ENCODE data around the gene PTPRM.

Gene PTPRM

DNA sequence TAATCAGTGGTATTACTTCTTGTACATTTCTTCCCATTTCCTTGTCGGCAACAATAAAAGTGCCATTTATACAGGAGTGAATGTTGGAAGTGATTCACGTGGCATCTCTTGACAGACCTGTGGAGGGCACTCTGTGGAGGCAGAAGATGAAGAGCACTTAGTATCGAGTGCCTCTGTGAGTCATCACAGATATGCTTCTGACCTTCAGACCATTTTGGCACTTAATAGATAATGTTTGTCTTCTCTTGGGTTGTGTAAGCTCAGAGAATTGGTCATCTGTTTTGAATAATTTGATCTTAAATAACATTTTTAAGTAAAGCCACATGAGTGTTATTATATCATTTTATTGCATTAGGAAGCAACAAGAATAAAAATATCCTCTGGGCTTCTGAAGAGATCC lies 305.5 kb downstream of the PTPRM start:
- no peak for DNase-seq

DNA sequence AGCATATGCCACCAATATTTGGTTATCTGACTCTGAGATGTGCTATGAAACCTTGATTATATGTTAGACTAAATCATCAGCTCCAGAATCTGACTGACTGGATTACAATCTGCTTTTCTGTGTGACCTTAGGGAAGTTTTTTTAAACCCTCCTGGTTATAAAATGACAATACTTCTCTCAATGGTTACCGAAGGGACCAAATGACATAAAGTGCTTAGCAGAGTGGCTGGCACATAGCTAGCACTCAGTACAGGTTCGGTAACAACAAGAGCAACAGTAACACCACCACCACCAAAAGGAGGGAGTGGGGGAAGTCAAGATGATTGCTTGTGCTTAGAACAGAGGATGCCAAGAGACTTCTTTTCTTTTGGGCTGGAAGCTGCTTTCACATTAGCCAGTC lies 306.2 kb downstream of the PTPRM start:
- DNase-seq, result no peak

DNA sequence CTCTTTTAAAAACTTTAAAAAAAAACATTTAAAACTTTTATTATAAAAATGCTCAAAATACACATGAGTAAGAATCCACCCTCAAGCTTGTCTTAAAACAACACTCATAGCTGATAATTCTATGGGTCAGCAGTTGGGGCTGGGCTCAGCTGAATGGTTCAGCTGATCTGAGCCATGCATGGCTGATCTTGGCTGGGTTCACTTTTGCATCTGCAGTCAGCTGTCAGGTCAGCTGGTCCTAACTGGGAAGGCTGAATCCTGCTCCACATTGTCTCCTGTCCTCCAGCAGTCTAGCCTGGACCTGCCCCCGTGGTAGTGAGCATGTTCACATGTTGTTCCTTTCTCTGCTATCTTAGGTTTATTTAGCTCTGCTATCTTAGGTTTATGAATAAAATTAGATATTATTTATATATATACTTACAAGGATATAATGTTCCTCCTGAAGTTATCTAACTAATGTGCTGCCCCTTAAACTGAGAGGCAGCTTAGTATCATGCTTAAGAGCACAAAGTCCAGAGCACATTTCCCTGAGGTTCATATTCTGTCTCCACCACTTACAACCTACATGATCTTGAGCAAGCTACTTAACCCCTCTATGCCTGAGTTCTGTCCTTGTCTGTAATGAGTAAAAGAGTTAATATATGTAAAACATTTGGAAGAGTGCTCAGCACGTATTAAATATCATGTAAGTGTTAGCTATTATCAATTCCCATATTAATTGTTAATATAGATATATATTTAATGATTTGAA lies 309.4 kb downstream of the PTPRM start:
- no peak for DNase-seq

DNA sequence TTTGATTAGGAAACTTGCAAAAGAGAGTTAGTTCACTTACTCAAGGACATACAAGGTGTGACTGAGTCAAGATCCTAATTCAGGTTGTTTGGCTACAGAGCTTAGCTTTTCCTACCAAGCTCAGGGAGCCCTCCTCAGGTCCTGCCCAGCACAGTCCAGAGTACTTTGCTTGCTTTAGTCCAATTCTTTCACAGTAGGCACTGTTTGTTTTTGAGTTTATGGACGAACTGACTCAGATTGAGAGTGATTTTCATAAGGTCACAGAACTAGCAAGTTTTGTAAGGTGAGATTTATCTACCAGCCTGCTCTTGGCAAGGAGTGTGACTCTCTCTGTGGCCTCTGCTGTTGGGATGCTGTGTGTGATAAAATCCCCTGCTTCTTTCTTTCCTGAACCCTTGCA lies 310.5 kb downstream of the PTPRM start:
- DNase-seq, result no peak

DNA sequence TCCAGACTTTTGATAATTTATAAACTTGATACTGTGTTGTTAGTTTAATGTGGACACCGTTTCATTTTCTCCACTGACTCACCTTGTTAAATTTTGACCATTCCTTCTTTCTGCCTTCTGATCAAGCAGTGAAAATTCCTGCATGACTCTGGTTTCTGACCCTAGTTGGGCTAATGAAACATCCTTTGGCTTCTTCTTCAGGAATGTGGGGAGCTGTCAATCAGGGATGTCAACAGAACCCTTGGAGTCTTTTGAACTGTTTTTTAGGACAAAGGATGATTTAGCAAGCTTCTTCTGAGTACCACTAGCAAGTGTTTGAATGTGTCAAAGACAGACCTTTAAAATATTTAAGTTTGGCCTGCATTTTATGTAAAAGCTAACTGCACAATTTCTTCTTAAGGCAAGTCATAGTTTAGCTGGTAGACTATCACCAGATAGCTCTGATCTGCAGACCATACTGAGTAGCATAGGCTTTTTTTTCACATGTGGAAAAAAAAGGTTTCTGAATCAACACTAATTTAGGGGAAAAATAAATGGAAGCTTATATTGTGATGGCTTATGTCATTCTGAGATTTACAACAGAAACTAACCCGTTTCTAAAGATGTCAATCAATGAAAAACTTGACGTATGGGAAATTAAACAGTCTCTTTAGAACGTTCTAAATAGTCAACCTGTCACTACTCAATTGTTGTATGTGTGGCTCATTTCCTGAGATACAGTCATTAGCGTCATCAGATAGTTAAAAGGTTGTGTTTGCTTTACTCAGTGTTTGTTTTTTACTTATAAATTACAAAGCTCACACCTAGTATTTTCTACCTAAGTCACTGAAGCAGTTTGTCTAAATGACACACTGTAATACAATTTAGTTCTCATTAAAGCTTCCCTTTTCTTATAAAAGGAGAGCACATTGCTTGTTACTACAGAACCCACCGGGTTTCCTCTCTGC lies 311.4 kb downstream of the PTPRM start:
- DNase-seq, result no peak

DNA sequence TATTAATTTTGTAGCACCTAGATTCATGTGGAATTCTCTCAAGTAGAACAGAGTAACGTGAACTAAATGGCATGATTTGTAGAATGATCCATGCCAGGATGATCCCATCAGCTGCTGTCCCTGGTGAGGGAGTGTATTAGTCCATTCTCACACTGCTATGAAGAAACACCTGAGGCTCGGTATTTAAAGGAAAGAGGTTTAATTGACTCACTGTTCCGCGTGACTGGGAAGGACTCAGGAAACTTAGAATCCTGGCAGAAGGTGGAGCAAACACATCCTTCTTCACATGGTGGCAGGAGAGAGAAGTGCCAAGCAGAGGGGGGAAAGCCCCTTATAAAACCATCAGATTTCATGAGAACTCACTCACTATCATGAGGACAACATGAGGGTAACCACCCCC lies 312.6 kb downstream of the PTPRM start:
- DNase-seq, result no peak

DNA sequence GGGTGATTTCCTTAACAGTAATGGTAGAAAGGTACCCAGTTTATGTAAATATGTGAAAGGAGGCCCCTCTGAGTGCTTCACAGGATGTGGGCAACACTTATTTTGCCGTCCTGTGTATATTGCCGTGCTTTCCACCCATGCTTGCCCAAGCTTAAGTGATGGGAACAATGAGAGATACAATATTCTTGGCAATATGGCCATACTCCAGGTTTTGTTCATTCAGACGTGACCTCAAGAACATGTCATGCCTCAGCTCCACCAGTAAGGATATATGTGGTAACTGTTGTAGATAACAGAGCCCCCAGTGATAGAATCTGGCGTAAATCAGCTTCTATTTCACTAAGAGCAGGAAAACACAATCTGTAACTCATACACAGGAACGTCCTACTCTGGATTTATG lies 318.7 kb downstream of the PTPRM start:
- DNase-seq, result no peak

DNA sequence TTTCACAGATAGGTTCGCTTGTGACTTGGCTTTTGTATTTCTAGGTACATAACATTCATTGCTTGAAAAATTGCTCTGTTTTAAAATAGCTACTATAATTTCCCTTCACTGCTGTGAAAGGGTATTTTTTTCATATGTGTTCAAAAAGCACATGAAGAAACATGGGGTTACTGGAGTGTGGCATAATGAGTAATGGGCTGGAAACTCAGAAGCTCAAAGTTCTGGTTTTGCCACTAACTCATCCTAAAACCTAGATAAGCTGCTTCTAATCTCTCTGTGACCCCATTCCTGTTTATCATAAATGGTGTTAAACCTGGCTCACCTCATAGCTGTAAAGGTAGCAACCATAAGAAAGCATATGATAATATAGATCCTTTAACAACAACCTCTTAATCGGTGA lies 319.3 kb downstream of the PTPRM start:
- DNase-seq, result no peak

DNA sequence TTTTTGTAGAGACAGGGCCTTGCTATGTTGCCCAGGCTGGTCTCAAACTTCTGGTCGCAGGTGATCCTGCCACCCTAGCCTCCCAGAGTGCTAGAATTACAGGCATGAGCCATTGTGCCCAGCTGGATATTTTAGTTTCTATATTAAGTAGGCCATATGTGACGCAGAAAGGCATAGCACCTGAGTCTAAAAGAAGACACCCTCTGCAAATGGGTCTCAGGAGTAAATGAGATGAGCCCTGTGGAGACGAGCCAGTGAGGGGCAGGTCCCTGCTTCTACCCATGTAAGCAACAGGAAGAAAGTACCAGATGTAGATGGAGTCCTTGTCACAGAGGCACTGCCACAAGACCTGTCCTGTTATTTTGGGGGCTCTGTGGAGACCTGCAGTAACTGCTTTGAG lies 322.4 kb downstream of the PTPRM start:
- no peak for DNase-seq

DNA sequence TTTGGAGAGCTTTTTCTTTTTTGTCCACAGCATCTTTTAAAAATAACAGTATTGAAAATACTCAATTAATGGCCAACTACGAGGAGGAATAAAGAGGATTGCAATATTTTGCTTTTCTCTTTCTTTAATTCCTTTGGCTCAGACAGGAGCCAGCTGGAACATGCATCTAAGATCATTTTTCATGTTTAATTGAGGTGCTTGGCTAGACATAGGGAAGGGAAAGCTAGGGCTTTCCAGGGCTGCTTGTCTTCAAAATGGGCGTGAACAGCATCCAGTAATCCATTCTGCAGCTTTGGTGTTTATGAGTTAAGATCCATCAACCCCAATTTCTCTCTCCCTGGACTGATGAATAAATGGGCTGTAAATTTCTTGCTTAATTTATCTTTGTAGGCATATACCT lies 323.0 kb downstream of the PTPRM start:
- no peak for DNase-seq

DNA sequence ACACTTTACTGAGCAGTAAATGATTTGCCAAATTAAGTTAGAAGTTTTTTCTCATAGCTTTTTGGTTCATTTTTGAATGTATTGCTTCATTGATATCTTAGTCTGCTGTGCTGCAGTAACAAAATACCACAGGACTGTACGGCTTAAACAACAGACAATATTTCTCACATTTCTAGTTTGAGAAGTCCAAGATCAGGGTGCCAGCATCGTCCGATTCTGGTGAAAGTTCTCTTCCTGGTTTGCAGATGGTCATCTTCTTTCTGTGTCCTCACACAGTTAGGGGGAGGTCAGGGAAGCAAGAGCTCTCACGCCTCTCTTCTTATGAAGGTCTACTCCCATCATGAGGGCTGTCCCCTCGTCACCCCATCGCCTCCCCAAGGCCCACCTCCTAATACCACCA lies 325.4 kb downstream of the PTPRM start:
- DNase-seq, result no peak

DNA sequence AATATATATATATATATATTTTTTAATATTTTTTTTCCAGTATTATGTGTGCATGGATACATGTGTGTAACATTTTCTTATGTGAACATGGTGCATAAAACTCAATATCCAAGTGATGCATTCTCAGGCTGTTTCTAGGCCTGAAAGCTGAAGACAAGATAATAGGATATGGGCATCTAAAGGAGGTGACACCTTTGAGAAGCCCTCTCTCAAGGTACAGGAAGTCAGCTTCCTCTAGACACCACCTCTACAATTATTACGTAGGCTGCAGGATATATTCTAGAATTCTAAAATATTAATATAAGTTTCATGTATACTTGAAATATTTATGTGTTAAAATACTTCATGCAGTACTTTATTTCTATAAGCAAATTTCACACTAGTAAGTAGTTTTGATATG lies 327.5 kb downstream of the PTPRM start:
- no peak for DNase-seq

DNA sequence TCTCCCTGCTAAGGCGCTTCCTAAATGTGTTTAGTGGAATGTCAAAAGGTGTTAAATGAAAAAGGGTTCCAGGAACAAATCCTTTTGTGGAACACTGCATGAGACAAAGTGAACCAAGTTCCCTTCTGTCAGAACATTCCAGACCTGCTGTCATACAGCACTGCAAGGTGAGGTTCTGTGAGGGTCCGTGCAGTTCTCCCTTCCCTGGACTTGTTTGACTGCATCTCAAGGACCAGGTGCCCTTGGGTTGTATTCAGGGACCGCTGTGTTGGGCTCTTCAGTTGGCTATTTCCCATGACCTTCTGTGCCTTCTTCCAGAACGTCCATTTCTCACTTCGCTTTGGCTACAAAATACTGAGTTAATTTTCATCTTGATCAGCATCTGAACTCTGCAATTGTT lies 328.2 kb downstream of the PTPRM start:
- DNase-seq, result no peak

DNA sequence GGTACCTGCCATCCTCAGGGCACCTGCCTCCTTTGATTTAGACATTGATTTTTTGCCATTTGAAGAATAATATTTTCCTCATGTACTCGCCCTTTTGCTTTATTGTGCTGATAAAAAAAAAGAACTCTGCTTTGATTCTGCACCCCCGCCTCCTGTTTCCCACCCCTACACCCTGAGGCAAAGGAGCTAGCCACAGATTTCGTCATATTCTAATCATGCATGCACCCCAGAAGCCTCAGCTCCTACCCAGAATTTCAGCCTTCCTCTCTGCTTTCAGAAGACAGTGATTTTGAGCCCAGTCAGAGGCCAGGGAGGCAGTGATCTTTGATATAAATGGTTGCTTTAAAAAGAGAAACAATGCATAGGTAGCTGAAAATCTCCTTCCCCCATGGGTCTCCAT lies 329.0 kb downstream of the PTPRM start:
- DNase-seq, result no peak

DNA sequence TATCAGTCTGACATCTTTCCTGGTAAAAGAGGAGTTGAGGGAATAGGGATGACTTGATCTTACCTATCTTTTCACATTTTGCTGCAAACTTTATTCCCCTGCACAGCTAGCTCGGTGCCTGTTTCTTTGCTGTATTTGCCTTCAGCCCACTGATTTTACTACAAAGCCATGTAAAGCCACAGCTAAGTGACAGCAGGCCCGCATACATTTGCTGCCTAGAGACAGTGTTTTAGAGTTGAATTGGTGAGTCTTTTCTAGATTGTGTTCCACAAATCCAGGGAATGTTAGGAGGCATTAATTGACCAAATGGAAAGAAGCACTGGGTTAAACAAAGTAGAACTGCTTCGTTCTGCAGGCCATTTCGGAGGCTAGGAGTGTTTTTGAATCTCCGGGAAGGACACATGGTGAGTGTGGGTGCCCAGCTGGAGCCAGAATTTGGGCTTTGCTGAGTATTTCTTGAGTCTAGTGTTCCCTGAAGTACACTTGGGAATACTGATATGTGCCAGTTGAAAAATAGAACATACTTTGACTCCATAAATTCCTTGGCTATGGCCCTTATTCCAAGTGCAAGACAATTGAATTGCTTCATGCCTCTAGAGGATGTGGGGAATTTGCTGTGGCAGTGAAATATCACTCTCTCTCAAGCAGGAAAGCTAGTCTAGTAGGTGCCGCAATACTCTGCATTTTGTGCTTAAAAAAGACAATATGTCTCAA lies 329.8 kb downstream of the PTPRM start:
- no peak for DNase-seq

DNA sequence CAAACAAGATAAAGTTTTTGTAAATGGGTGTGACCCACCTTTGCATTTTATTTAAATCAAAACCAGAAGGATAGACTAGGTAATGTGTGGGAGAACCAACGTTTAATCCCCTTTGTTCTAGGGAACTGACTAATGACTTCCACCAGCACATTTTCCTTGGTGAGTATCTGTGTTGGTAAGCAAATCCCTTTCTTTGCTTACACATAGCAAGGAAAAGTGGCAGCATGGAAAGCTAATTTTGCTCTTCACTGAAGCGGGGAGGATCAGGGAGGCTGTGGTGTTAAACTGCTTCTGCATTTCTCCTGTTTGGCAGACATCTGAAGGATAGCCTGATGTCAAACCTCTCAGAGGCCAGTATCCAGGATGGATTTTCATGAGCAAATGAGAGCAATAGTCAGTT lies 331.1 kb downstream of the PTPRM start:
- DNase-seq, result no peak

DNA sequence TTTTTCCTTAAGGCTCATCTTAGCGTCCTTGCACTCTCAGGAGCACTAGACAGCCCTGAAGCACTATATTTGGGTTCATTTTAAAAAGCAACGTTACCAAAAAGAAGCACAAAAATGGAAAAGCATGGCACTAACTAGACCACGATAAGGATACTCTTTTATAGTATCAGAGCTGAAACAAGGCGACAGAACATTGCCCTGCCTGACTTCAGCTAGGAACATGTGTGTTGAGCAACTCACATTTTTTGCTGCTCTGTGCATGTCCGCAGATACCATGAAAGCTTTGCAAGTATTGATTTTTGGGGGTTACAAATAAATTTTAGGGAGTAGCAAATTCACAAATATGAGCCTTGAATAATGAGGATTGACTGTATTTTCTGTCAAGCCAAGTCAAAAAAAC lies 332.0 kb downstream of the PTPRM start:
- DNase-seq, result no peak

DNA sequence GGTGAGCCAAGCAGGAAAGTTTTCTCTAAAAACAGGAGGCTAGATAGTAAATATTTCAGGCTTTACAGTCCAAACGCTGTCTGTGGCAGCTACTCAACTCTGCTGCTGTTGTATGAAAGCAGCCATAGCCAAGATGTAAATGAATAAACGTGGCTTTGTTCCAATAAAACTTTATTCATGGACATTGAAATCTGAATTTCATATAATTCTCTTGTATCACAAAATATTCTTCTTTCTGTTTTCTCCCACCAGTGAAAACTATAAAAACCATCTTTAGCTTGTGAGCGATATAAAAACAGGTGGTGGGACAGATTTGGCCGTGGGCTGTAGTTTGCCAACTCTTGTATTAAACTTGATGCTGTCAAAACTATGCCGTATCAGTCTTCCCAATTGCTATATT lies 333.0 kb downstream of the PTPRM start:
- no peak for DNase-seq

DNA sequence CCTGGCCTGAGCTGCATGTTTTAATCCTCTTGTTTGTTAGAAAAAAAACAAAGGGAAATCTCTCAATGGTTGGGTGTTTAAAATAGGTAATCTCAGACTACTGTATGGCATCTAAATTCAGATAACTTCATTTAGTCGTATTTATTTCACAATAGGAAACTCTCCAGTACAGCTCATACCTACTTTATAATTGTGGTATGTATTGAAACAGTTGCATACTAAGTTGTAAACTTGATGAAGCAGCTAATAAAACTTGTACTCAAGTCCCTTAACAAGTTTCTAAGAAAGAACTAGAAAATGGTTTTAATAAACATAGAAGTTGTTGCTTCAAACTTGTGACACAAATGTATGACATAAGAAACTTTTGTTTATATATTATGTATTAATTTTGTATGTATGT lies 334.5 kb downstream of the PTPRM start:
- no peak for DNase-seq

DNA sequence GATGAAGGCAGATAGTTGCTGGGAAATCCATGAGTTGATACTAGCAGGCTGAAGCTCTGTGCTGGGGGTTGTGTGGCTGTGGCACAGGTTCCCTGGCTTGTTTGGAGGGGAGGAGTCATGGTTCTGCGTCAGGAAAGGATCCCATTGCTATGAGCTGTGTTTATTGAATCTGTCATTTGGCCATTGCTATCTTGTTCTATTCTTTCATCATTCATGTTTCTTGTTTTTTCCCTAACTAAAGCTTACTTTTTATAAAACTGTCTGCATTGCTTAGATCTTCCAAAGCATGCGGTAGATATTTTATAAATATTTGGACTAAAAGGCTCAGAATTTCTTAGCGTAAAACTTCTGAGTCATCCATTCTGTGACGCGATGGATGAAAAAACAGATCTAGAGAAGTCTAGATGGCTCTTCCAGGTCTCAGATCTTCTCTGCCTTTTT lies 335.3 kb downstream of the PTPRM start:
- no peak for DNase-seq

DNA sequence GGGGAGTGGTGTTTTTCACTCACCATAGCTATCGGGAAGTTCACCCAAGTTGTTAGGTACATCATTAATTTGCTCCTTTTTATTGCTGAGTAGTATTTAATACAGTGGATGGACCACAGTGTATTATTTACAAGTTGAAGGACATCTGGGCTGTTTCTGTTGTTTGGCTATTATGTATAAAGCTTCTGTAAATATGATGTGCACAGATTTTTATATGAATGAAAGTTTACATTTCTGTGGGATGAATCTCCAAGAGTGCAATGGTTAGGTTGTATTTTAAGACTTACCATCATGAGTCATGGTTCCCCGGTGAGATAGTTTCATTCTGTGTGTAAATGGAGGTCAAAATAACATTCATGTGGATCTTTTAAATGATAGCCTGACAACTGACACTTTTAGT lies 337.4 kb downstream of the PTPRM start:
- DNase-seq, result no peak

DNA sequence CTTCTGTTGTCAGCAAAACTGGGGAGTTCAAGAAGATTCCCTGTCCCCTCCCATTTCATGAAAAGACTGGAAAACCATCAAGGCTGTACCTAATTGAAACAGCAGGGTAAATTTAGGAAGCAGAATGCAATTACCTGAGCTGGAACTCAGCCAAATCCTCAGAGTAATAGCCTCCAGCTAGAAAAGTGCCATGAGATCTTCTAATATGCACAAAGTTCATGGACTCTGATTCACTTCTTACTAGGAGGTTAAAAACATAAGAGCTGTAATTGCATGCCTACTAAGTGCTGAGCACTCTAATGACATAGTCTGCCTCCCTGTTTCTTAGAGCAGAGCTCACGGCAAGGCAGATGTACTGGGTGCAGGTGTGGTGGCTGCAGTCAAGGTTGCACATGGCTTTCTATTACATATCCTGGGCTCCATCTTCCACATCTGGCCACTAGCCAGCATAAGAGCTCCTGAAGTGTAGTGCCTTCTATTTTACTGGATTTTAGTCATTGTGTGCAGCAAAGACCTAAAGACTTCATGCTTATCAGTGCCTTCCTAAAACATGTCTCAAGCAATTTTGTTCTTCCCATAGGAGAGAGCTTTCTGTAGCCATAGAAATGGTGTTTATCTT lies 341.7 kb downstream of the PTPRM start:
- no peak for DNase-seq

Data from stimulated activated CD4-positive, alpha-beta T cell treated with anti-CD3 and anti-CD28 coated beads, Interleukin-2, amount 100 ng/mL, for 48 hours (primary cell).